Activated CD8-positive, alpha-beta memory T cell treated with anti-CD3 and anti-CD28 coated beads, Interleukin-2, amount 50 U/mL, for 48 hours (primary cell): Measurements from ENCODE around the gene FAM110D.

Source experiments
- DNase-seq: peaks from one replicate; pipeline ENCODE4 v3.0.0-alpha.2; 2020

Gene FAM110D

DNA sequence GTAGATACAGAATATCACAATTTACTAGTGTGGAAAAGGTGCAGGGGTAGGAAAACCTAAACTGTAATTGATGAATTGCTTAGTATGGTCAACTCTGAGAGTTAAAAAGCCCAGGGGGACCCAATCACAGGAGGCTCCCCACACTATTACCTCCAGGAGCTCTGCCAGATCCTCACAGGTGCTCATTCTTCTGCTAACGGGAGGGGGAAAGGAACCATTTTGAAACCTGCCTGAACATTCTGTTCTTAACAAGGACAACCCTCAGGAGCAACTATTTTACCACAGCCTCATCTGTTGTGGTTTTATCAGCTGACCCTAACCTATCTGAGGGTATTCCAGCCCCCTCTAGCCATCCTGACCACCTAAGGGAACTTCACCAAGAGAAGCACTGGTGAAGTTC, 28.2 kb upstream of the FAM110D start:
- DNase-seq, result no peak

GRCh38 chr1:26132128-26132833, 26.6 kb upstream of the FAM110D start:
- DNase-seq, result no peak

- no peak for DNase-seq
Measured at GRCh38 chr1:26132834-26133167, 26.1 kb upstream of the FAM110D start.

- no peak for DNase-seq
Measured at GRCh38 chr1:26134466-26134865, 24.4 kb upstream of the FAM110D start.

GRCh38 chr1:26138974-26139558, 19.8 kb upstream of the FAM110D start:
- DNase-seq, result peak; percentile 6

DNA sequence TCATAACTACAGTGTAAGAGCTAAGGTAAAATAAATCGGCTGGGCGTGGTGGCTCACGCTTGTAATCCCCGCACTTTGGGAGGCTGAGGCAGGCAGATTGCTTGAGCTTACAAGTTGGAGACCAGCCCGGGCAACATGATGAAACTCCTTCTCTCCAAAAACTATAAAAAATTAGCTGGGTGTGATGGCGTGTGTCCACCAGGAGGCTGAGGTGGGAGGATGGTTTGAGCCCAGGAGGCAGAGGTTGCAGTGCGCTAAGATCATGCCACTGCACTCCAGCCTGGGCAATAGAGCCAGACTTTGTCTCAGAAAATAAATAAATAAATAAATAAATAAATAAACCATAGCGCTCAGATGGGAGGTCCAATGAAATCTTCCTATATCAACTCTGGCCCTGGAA, 16.7 kb upstream of the FAM110D start:
- DNase-seq, result peak; percentile 17

DNA sequence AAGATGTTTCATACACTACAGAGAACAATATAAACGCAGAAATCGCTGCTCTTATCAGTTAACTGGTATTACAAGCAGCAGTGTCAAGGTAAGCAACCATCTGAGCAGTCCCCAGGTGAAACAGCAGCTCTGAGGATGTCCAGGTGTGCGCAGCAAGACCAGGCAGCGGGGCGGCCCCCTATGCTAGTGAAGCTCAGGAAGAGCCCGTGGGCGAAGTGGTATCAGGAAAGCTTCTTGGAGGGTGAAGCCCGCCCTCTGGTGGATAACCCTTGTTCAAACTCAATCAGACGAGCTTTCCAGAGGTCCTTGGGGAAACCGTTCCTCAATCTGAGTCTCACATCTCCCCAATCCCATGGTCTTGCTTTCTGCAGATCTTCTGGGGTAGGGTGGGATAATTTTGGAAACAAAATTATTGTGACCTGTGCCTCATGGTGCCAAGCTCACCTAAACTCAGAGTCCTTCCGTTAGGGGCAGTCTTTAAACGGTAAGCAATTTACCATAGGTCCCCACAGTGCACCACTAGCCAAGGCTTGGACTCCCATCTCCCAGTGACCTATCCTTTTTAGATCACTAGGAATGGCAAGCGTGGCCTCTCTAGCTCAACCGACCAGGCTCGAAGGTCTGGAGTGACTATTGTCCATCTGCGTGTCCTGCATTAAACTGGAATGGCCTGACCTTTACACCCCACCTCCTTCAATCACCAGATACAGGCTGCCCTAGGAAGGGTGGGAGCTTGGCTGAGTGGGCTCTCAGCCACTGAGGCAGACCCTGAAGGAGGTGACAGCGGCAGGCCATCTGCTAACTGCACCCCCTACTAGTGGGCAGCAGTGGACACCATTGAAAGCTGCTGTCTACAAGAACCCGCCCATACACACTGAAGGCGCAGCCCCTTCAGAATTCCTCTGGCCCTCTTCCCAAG, 13.6 kb upstream of the FAM110D start:
- DNase-seq, result peak; percentile 79

GRCh38 chr1:26145960-26146294, 13.0 kb upstream of the FAM110D start:
- no peak for DNase-seq

DNA sequence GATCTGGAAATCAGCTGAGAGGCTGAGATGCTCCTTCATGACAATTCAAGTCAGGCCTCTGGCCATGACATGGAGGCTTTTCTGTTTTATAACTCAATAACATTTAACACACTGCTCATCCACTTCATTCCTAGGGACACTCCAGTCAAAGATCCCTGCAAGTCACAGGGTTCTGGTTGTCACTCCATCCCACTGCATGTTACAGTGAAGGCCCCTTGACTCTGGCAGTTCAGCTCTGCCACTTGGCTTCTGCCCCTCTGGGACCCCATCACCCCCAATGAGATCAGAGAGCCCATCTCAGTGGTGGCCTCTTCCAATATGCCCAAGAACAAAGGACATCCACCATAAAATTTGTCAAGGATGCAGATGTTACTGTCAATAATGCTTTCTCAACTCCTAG, 10.0 kb upstream of the FAM110D start:
- DNase-seq, result peak; percentile 10

- DNase-seq, result no peak
Measured at GRCh38 chr1:26153966-26154532, 4.8 kb upstream of the FAM110D start.

- no peak for DNase-seq
Measured at GRCh38 chr1:26154750-26155149, 4.1 kb upstream of the FAM110D start.

GRCh38 chr1:26155370-26156284, 3.3 kb upstream of the FAM110D start:
- DNase-seq, result no peak

- DNase-seq, result no peak
Measured at GRCh38 chr1:26156285-26157038, 2.4 kb upstream of the FAM110D start.

DNA sequence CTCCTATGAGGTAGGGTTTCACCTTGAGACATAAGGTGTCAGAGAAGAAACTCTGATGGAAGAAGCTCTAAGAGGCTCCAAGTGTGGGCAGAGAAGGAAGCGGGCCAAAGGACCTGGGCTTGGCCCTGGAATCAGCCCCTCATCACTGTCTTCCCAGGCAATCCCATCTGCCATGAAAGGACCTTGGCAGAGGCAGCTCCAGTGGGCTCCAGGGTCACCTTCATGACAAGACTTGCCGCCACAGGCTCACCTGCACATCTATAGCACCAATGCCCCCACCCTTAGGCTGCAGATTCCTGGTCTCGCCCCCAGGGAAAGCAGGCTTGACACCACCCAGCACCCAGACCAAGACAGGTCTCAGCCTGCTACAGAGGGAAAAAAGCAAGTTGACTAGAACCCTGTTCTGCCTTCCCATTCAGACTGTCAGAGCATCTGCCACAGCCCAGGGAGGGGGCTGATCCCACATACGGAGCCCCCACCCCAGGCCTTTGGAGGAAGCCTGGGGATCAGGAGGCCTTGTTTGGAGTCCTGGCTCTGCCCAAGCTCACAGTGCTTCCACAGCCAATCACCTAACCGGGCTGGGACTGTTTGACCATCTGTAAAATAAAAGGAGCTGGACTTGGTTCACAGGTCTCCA, 490 bp upstream of the FAM110D start:
- no peak for DNase-seq

GRCh38 chr1:26159743-26160039, 812 bp downstream of the FAM110D start:
- DNase-seq, result no peak

- no peak for DNase-seq
Measured at GRCh38 chr1:26160527-26161414, 1.9 kb downstream of the FAM110D start.

GRCh38 chr1:26161415-26162219, 2.7 kb downstream of the FAM110D start:
- DNase-seq, result peak; percentile 76

DNA sequence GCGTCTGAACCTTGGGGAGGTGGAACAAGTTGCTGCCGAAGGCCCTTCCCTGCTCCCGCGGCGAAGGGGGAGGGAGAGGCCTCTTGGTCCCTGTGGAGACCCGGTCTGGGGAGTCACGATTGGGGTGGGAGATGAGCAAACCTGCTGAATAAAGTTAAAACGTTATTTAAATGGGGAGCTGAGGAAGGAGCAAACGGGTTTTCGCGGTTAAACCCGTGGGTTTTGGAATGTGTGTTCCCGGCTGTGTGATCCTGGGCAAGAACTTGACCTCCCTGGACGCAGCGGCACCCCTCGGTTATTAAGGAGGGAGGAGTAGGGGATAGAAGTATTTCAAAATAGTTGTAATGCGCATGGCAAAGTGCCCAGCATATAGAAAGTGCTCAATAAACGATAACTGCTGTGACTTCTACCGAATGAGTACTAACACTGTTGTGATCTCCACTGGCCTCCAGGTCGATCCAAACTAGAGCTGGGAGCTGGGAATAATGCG, 3.4 kb downstream of the FAM110D start:
- DNase-seq, result no peak

GRCh38 chr1:26163684-26164035, 4.8 kb downstream of the FAM110D start:
- no peak for DNase-seq
